Adrenal gland (tissue), 12 donors: ENCODE measurements around the gene KCNMA1. TPM values are rescaled to one million over a fixed set of nuclear protein-coding genes. Genes with fewer than 3 reads are reported as not detected.

Experiments
- DNase-seq, 7 donors: peaks; one replicate each; pipeline ENCODE4 v3.0.0-alpha.2; 2019 to 2020
- H3K27ac ChIP-seq, 5 donors: fragments of 200-600 bp; sonication (generic) in 4 of 5; 1 replicate in 3 of 5; 2 replicates in 2 of 5; pipeline versions ENCODE4 v1.5.1 to v1.8.0; 2016 to 2020; ENCODE audit warnings: mild to moderate bottlenecking in 1 of 5
- H3K27me3 ChIP-seq: fragments of 200-600 bp; 2 replicates; pipeline ENCODE4 v1.8.0; 2021
- H3K36me3 ChIP-seq, 2 donors: fragments of 200-600 bp; replicated peaks in 1 of 2; 1 replicate in 1 of 2; 2 replicates in 1 of 2; pipeline versions ENCODE4 v1.5.1 to v1.8.0; 2018 to 2022
- H3K4me1 ChIP-seq, 2 donors: fragments of 200-600 bp; replicated peaks in 1 of 2; 1 replicate in 1 of 2; 2 replicates in 1 of 2; pipeline versions ENCODE4 v1.5.1 to v1.8.0; 2018 to 2021
- H3K4me3 ChIP-seq, 4 donors: fragments of 200-600 bp; sonication (generic) in 3 of 4; one replicate each; pipeline ENCODE4 v1.5.1; 2016 to 2018
- H3K9me3 ChIP-seq, 3 donors: fragments of 200-600 bp; sonication (generic) in 1 of 3; replicated peaks in 1 of 3; 1 replicate in 2 of 3; 2 replicates in 1 of 3; pipeline versions ENCODE4 v1.5.1 to v1.8.0; 2016 to 2021
- CTCF ChIP-seq, 6 experiments: fragments of 450-650 bp in 4 of 6; fragments of 200-600 bp in 2 of 6; sonication (generic) in 1 of 6; IDR thresholded peaks; 1 replicate in 5 of 6; 2 replicates in 1 of 6; pipeline versions ENCODE4 v1.5.1 to v1.8.0; 2016 to 2021; ENCODE audit warnings: antibody characterized with exemption in 6 of 6, mild to moderate bottlenecking in 2 of 6, moderate library complexity in 1 of 6
- POLR2A ChIP-seq, 2 donors: fragments of 450-650 bp; IDR thresholded peaks; one replicate each; pipeline ENCODE4 v1.6.1; 2017; ENCODE audit warnings: antibody characterized with exemption in 2 of 2, mild to moderate bottlenecking in 2 of 2, moderate library complexity in 1 of 2
- WGBS, 4 donors: extraction: QIAGEN DNeasy Blood & Tissue Kit in 2 of 4; methylation state at CpG; one replicate each; pipeline versions ENCODE4 v1.1.5 to v1.1.7; 2013 to 2017; 5-methylcytosine and 5-hydroxymethylcytosine counted together
- intact Hi-C, 2 donors: fragments of 100-400 bp; cut with DNase I; formaldehyde crosslinking; loops; one replicate each; pipeline versions ENCODE4 v1.14.1 to v1.15.0; 2022 to 2023
- polyA plus RNA-seq, 3 donors: library from polyadenylated mRNA; stranded (reverse); fragments of 200-250 nt in 2 of 3; fragments of 350-450 nt in 1 of 3; fragmentation: Illumina TruSeq in 1 of 3; extraction: RNeasy Lipid Tissue Mini Kit (QIAGEN cat#74804) in 1 of 3; gene quantifications; one replicate each; pipeline ENCODE4 v1.2.3, GENCODE V29; 2013 to 2014
- total RNA-seq, 9 donors: library from RNA; depleted of rRNA in 4 of 9; stranded (reverse); fragments of >200 nt in 4 of 9; fragments of 120-200 nt in 1 of 9; fragmentation: NEBNext Ultra II Directional in 1 of 9; extraction: Animal tissue kit (Norgen Biotek cat#: 25700) in 1 of 9; gene quantifications; one replicate each; pipeline versions ENCODE4 v1.1.0 to v1.2.4, GENCODE V29; 2013 to 2023
- donor health status: healthy with polysubstance abuse.
- donor health status: Bipolar disorder and iron deficiency.
- donor health status: DM: yes; HTN: yes; CAD: no.
- donor health status: DM: no; HTN: no; CAD: no.
- donor health status: DM: no; HTN: no; CAD: no.
- donor health status: DM: yes; HTN: yes; CAD: no.

The KCNMA1 gene
- total and polyA plus RNA-seq, 12 donors: 6.4 to 37.7 (median 13.4) TPM

GRCh38 chr10:77005871-77006270, 631.7 kb downstream of the KCNMA1 start:
- DNase-seq: no peak
- Histone ChIP-seq H3K27ac (no peak overlapping the region), H3K27me3 (no peaks in the 10 kb centered on the region), H3K36me3 (no peaks in the 10 kb centered on the region), H3K9me3 (no peaks in the 10 kb centered on the region), H3K4me1 (no peaks in the 10 kb centered on the region), H3K4me3 (no peak overlapping the region)
- intact Hi-C loops: no loop called here
- TF ChIP-seq POLR2A (IDR thresholded peaks at IDR 0.05): no peak
- TF ChIP-seq CTCF (IDR thresholded peaks at IDR 0.05): no peak

GRCh38 chr10:77004917-77005564, 632.6 kb downstream of the KCNMA1 start:
- intact Hi-C loops: no loop called here
- TF ChIP-seq POLR2A (IDR thresholded peaks at IDR 0.05): no peak
- TF ChIP-seq CTCF (IDR thresholded peaks at IDR 0.05): peak; percentile 67 to 81 (median 69)
- Histone ChIP-seq H3K36me3 (no peaks in the 10 kb centered on the region), H3K4me1 (no peaks in the 10 kb centered on the region), H3K27me3 (no peaks in the 10 kb centered on the region), H3K4me3 (no peak overlapping the region), H3K9me3 (no peaks in the 10 kb centered on the region), H3K27ac (no peak overlapping the region)
- DNase-seq: peak in 3 of 7 donors; percentile 15 to 31 (median 26)
- WGBS, 4 donors: 67 to 75% (median 68%) methylated on average over 3 of the region's 3 CpGs

- Histone ChIP-seq H3K27ac (no peak overlapping the region), H3K4me1 (no peaks in the 10 kb centered on the region), H3K4me3 (no peak overlapping the region), H3K9me3 (no peaks in the 10 kb centered on the region), H3K36me3 (no peaks in the 10 kb centered on the region), H3K27me3 (no peaks in the 10 kb centered on the region)
- whole genome bisulfite sequencing, 4 donors: 29 to 71% (median 47%) methylated on average over 2 of the region's 2 CpGs
- TF ChIP-seq POLR2A (IDR thresholded peaks at IDR 0.05) (no peak), CTCF (IDR thresholded peaks at IDR 0.05) (no peak)
- DNase-seq: no peak
- intact Hi-C loops: no loop called here
Measured at GRCh38 chr10:77002872-77003271, 634.7 kb downstream of the KCNMA1 start.

GRCh38 chr10:77001206-77001605, 636.4 kb downstream of the KCNMA1 start:
- H3K27me3 ChIP-seq: no peaks in the 10 kb centered on the region
- no peak overlapping the region for H3K4me3 ChIP-seq
- intact Hi-C loops: no loop called here
- H3K9me3 ChIP-seq: no peaks in the 10 kb centered on the region
- H3K4me1 ChIP-seq: no peaks in the 10 kb centered on the region
- H3K27ac ChIP-seq: no peak overlapping the region
- H3K36me3 ChIP-seq: no peaks in the 10 kb centered on the region
- DNase-seq: no peak
- TF ChIP-seq CTCF (IDR thresholded peaks at IDR 0.05) (no peak), POLR2A (IDR thresholded peaks at IDR 0.05) (no peak)
- WGBS, 4 donors: 88 to 92% (median 89%) methylated on average over 12 of the region's 12 CpGs
